HG02798 (cell line): Measurements from ENCODE around the gene MPO.

ENCODE experiments used
- ATAC-seq: cut with Tn5 transposase; IDR thresholded peaks from one replicate; pipeline ENCODE4 v1.9.1; 2021; ENCODE audit warnings: mild to moderate bottlenecking; ENCODE audit not compliant: unreplicated experiment, poor library complexity

MPO gene

GRCh38 chr17:58265902-58266875 is 14.5 kb downstream of the MPO start:
- ATAC-seq: no peak

DNA sequence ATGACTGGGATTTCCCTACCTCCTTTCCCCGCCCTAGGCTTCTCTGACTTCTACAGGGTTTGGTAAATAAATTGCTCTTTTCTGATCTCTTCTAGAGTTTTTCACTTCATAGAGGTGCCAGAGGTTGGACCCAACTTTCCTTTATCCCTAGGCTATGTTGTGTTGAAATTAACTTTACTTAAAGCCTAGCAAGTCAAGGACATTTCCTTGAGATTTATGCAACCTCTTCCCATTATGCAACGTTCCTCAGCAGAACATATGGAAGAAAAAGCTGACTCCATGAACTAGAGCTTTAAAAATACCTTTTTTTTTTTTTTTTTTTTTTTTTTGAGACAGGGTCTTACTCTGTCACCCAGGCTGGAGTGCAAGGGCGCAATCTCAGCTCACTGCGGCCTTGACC is 15.5 kb downstream of the MPO start:
- no peak for ATAC-seq

DNA sequence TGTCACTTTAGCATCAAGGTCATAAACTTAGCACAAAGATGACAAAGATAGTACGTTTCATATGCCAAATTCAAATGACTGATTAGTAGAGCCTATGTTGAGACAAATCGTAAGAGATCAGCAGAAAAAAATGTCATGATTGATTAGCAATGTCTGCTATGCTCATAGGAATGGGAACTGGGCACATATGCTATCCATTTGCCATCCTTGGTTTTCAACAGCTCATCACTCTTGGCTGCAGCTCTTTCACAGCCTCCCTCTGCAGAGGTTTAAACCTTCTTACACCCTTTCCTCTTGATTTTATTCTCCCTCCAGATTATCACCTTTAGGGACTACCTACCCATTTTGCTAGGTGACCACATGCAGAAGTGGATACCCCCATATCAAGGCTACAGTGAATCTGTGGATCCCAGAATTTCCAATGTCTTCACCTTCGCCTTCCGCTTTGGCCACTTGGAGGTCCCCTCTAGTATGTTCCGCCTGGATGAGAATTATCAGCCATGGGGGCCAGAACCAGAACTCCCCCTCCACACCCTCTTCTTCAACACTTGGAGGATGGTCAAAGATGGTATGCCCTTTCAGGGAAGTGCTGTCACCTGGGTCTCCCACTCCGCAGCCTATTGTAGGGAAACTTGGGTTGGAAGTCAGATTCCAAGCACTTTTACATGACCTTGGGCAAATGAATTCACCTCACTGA is 16.2 kb downstream of the MPO start:
- no peak for ATAC-seq

GRCh38 chr17:58263773-58264172 is 17.0 kb downstream of the MPO start:
- ATAC-seq: no peak

GRCh38 chr17:58262149-58262548 is 18.6 kb downstream of the MPO start:
- ATAC-seq: no peak

- no peak for ATAC-seq
Observed at GRCh38 chr17:58254803-58255202, 25.9 kb downstream of the MPO start.

GRCh38 chr17:58253082-58253481 is 27.7 kb downstream of the MPO start:
- ATAC-seq: no peak

- ATAC-seq: no peak
Observed at GRCh38 chr17:58252141-58252540, 28.6 kb downstream of the MPO start.

GRCh38 chr17:58250344-58251011 is 30.3 kb downstream of the MPO start:
- ATAC-seq: no peak

GRCh38 chr17:58249270-58250133 is 31.2 kb downstream of the MPO start:
- ATAC-seq: peak; percentile 51

DNA sequence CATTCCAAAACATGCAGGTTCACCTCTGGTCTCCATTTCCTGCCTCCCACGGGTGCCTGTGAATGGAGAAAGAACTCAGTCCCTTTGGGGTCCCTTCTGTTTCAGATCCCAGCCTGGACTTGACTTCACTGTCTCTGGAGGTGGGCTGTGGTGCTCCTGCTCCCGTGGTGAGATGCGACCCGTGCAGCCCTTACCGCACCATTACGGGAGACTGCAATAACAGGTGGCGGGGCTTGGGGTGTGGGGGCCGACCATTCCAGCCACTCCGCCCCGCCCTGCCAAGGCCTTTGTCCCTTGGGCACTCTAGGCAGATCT is 31.8 kb downstream of the MPO start:
- ATAC-seq: no peak

DNA sequence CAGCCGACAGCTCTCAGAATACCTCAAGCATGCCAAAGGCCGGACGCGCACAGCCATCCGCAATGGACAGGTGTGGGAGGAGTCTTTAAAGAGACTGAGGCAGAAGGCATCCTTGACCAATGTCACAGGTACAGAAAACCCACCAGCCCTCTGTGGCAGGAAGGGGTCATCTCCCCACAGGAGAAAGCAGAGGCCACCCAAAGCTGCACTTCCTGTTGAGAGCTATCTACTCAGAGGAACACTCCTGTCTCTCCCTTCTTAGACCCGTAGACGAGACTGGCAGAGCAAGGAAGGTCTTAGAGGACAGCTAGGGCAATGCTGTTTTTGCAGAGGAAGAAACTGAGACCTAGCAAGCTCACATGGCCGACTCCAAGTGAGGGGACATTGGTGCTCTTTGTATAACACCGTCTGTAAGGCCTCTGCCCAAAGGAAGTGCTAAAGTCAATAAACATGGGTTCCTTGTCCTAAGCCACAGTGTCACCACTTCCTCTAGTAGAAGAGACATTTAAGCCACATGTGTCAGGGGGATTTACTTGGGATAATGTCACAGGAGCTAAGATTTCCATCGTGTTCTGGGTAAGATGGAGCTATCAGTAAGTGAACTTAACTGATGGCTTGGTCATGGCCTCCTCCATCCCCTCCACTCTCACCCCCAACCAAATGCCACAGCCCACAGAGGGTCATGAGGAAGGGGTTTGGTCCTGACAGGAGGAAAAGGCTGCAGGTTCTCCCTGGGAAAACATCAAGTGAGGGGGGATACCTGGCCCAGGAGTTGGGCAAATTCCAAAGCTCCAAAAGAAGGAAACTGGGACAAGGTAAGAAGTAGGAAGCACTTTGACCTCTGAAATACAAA is 33.0 kb downstream of the MPO start:
- no peak for ATAC-seq

- no peak for ATAC-seq
Observed at GRCh38 chr17:58246781-58247180, 34.0 kb downstream of the MPO start.

DNA sequence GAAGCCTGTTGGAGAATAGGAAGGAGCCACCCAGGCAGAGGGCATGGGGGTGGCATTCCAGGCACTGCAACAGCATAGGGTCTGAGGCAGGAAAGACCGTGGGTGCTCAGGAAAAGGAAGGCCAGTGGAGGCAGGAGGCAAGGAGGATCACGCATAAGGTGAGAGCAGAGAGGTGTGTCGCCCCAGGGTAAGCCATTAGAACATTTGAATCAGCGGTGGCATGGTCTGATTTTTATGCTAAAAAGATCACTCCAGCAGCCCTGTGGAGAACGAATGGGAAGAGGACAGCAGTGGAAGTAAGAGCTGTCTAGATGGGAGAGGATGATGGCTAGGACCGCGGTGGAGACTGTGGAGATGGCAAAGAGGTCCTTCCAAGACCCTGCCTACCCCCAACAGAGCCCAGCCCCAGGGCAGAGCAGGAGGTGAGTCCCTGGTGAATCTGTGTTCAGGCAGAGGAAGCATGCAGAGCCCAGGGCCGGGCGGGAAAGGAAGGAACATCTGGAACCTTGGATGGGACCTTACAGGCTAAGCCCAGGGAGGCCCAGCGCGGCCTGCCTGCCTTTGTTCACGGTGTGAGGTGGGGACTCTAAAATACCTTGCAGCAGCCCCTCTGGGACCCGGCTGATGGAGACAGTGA is 34.5 kb downstream of the MPO start:
- ATAC-seq: no peak

DNA sequence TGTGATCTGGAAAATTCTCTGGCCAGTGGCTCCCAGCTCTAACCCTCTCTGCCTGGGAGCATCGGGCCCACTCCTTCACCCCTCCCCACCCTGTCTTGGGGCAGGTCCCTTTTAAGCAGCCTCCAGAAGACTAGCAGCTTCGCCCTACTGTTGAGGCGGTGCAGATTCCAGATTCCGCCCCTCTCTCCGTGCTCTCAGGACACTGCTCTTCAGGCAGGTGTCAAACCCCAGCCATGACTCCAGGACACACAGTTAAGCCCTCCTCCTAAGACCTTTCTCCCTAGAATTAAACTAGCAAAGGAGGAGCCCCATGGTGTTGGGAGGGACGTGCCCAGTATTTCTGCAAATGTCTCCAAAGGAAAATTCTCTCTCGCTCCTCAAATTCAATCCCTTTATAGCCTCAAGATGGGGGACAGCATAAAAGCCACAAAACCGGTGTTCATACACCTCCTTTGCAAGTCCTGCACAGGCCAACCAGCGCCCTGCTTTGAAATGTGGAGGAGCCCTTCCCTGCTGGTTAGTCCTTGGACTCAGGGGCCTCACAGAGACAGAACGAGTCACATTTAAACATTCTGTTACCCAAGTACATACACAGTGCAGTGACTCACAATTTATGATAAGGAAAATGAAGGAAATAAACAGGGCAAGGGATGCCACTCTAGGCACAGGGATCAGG is 35.2 kb downstream of the MPO start:
- ATAC-seq: no peak

DNA sequence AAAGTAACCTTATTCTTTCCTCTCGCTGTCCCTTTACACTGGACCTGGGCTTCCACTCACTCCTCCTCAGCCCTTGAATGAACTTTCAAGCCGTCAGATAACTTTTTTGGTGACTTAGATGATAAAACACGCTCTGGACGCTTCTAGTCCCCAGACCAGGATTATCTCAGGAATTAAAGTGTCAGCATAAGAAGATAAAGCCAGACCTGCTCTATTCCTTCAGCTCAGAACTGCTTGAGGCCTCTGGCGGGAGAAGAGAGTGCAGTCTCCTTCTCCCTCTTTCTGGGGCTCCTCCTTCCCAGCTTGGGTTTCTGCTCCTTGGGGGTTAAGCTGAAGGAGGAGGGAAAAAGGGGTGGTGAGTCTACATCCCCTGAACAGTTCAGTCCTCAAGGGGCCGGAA is 35.8 kb downstream of the MPO start:
- no peak for ATAC-seq

DNA sequence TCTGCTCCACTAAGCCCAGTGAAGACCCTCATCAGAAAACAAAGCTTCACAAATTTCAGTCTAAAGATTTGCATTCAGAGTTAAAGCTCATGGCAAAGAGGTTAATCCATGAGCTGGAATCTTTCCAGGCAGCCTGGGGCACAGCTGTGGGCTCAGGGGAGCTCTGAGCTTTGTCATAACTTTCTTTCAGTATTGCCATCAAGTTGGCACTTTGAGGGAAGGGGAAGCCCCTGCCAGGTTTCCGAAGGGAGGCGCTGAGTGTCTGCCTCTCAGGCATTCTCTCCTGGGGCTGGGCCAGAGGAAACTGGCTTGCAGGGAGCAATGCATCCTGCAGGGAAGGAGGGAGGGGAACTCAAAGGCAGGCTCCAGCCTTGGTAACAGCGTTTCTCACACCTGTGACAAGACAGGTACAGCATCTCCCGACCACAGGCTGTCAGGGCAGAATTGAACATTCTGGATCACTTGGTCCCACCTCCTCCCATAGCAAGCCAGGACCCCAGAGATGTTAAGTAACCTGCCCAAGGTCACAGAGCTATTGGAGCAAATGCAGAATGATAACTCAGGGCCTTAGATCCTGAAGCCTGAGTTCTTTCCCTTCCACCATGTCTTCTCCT is 38.5 kb downstream of the MPO start:
- no peak for ATAC-seq

- ATAC-seq: no peak
Observed at GRCh38 chr17:58239987-58240386, 40.7 kb downstream of the MPO start.
